Measurements from ENCODE around the gene PPP1R12A. TPM values are rescaled to one million over a fixed set of nuclear protein-coding genes. Genes with fewer than 3 reads are reported as not detected.

Gene PPP1R12A
- total and polyA plus RNA-seq, 5 donors from 2014 or later, result 91.8 to 153 (median 106) TPM

DNA sequence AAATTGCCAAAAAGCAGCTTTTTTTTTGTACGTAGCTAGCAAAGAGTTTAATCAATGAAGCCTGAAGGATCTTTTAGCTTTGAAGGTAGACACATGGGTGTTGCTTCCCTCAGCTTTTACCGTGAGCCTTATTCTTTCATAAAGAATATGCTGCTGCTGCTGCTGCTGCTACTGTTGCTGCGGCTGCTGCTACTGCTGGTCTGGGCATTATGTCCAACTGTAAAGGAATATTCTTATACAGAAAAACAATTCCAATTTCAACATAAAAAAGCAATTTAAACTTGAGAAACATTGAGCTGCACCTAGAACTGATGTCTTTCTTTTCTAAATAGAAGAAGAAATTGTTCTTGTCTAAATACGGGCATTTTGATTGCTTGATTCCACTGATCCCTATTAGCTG is 38.9 kb upstream of the PPP1R12A start:
- Histone ChIP-seq H3K27me3 (ENCODE audit: control insufficient read depth, insufficient read depth, low read length) (peaks cover 3% of the 10 kb centered on the region), H3K4me3 (ENCODE audit: low read depth, low read length) (no peak overlapping the region), H3K27ac (ENCODE audit: insufficient read depth, low read length, poor library complexity, severe bottlenecking) (no peak overlapping the region), H3K36me3 (ENCODE audit: control insufficient read depth, insufficient read depth, low read length) (no peaks in the 10 kb centered on the region), H3K9me3 (ENCODE audit: control insufficient read depth in 2 of 2, low read length in 2 of 2) (no peaks in the 10 kb centered on the region), H3K4me1 (ENCODE audit: control insufficient read depth, insufficient read depth, low read length, poor library complexity, severe bottlenecking) (no peaks in the 10 kb centered on the region)
- Mint-ChIP-seq H3K27ac (no peak overlapping the region), H3K4me1 (no peaks in the 10 kb centered on the region), H3K9me3 (peaks cover 0 to 4% (median 0%) of the 10 kb centered on the region in 7 donors), H3K27me3 (peaks cover 11% of the 10 kb centered on the region), H3K4me3 (no peak overlapping the region), H3K36me3 (no peaks in the 10 kb centered on the region)
- DNase-seq, result no peak
- ATAC-seq (ENCODE audit: low read depth in 2 of 2), result no peak

GRCh38 chr12:79964100-79964627 is 29.3 kb upstream of the PPP1R12A start:
- DNase-seq (no peak), ATAC-seq (ENCODE audit: low read depth in 2 of 2) (no peak)
- H3K27ac ChIP-seq (ENCODE audit: insufficient read depth, low read length, poor library complexity, severe bottlenecking), result no peak overlapping the region
- H3K9me3 ChIP-seq (ENCODE audit: control insufficient read depth in 2 of 2, low read length in 2 of 2), result no peaks in the 10 kb centered on the region
- H3K4me1 ChIP-seq (ENCODE audit: control insufficient read depth, insufficient read depth, low read length, poor library complexity, severe bottlenecking), result no peaks in the 10 kb centered on the region
- peaks cover 9% of the 10 kb centered on the region for H3K27me3 ChIP-seq (ENCODE audit: control insufficient read depth, insufficient read depth, low read length)
- Mint-ChIP-seq H3K27me3 (peaks cover 33% of the 10 kb centered on the region), H3K36me3 (no peaks in the 10 kb centered on the region), H3K4me3 (no peak overlapping the region), H3K9me3 (peaks cover 0 to 5% (median 0%) of the 10 kb centered on the region in 7 donors), H3K27ac (no peak overlapping the region), H3K4me1 (peaks cover 0 to 5% (median 0%) of the 10 kb centered on the region in 4 donors)
- no peak overlapping the region for H3K4me3 ChIP-seq (ENCODE audit: low read depth, low read length)
- H3K36me3 ChIP-seq (ENCODE audit: control insufficient read depth, insufficient read depth, low read length), result no peaks in the 10 kb centered on the region

DNA sequence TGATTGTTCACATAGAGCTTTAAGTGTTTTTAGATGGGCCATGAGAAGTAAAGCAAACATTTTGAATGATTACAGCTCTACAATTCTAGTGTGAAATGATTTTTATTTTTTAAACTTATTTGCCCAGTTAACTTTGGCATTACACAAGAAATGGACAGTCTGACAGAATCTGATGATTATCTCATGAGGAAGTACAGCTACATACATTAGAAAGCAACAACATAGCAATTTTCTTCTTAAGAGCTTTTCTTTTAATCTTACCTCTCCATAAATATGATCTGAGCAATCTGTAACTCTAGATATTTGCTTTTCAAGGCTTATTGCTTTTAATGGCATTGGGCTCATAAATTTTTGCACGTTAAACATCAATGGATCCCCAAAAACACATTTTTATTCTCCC is 26.5 kb upstream of the PPP1R12A start:
- DNase-seq, result no peak
- Mint-ChIP-seq H3K4me3 (no peak overlapping the region), H3K27me3 (peaks cover 22% of the 10 kb centered on the region), H3K9me3 (peaks cover 0 to 5% (median 0%) of the 10 kb centered on the region in 7 donors), H3K4me1 (peaks cover 0 to 5% (median 0%) of the 10 kb centered on the region in 4 donors), H3K36me3 (no peaks in the 10 kb centered on the region), H3K27ac (no peak overlapping the region)
- Histone ChIP-seq H3K27ac (ENCODE audit: insufficient read depth, low read length, poor library complexity, severe bottlenecking) (no peak overlapping the region), H3K27me3 (ENCODE audit: control insufficient read depth, insufficient read depth, low read length) (peaks cover 9% of the 10 kb centered on the region), H3K4me1 (ENCODE audit: control insufficient read depth, insufficient read depth, low read length, poor library complexity, severe bottlenecking) (no peaks in the 10 kb centered on the region), H3K36me3 (ENCODE audit: control insufficient read depth, insufficient read depth, low read length) (no peaks in the 10 kb centered on the region), H3K4me3 (ENCODE audit: low read depth, low read length) (no peak overlapping the region), H3K9me3 (ENCODE audit: control insufficient read depth in 2 of 2, low read length in 2 of 2) (no peaks in the 10 kb centered on the region)
- ATAC-seq (ENCODE audit: low read depth in 2 of 2), result no peak

- H3K36me3 Mint-ChIP-seq, result no peaks in the 10 kb centered on the region
- Histone ChIP-seq H3K27ac (ENCODE audit: insufficient read depth, low read length, poor library complexity, severe bottlenecking) (no peak overlapping the region), H3K9me3 (ENCODE audit: control insufficient read depth in 2 of 2, low read length in 2 of 2) (peaks cover 0 to 9% of the 10 kb centered on the region in 2 experiments), H3K36me3 (ENCODE audit: control insufficient read depth, insufficient read depth, low read length) (no peaks in the 10 kb centered on the region), H3K4me3 (ENCODE audit: low read depth, low read length) (no peak overlapping the region), H3K27me3 (ENCODE audit: control insufficient read depth, insufficient read depth, low read length) (peaks cover 14% of the 10 kb centered on the region), H3K4me1 (ENCODE audit: control insufficient read depth, insufficient read depth, low read length, poor library complexity, severe bottlenecking) (no peaks in the 10 kb centered on the region)
- peaks cover 0 to 9% (median 0%) of the 10 kb centered on the region in 4 donors for H3K4me1 Mint-ChIP-seq
- no peak for ATAC-seq (ENCODE audit: low read depth in 2 of 2)
- peaks cover 22% of the 10 kb centered on the region for H3K27me3 Mint-ChIP-seq
- H3K27ac Mint-ChIP-seq, result no peak overlapping the region
- no peak for DNase-seq
- H3K4me3 Mint-ChIP-seq, result no peak overlapping the region
- peaks cover 2 to 10% (median 7%) of the 10 kb centered on the region in 7 donors for H3K9me3 Mint-ChIP-seq
Observed at GRCh38 chr12:79959484-79959883, 24.6 kb upstream of the PPP1R12A start.

GRCh38 chr12:79956896-79957295 is 22.0 kb upstream of the PPP1R12A start:
- Mint-ChIP-seq H3K4me3 (no peak overlapping the region), H3K27ac (no peak overlapping the region), H3K9me3 (peaks cover 0 to 23% (median 9%) of the 10 kb centered on the region in 7 donors), H3K4me1 (peaks cover 0 to 4% (median under 1%) of the 10 kb centered on the region in 4 donors), H3K36me3 (no peaks in the 10 kb centered on the region), H3K27me3 (peaks cover 29% of the 10 kb centered on the region)
- H3K27ac ChIP-seq (ENCODE audit: insufficient read depth, low read length, poor library complexity, severe bottlenecking), result no peak overlapping the region
- H3K36me3 ChIP-seq (ENCODE audit: control insufficient read depth, insufficient read depth, low read length), result no peaks in the 10 kb centered on the region
- no peak for DNase-seq
- ATAC-seq (ENCODE audit: low read depth in 2 of 2), result no peak
- H3K27me3 ChIP-seq (ENCODE audit: control insufficient read depth, insufficient read depth, low read length), result peaks cover 11% of the 10 kb centered on the region
- peaks cover 0 to 9% of the 10 kb centered on the region in 2 experiments for H3K9me3 ChIP-seq (ENCODE audit: control insufficient read depth in 2 of 2, low read length in 2 of 2)
- H3K4me1 ChIP-seq (ENCODE audit: control insufficient read depth, insufficient read depth, low read length, poor library complexity, severe bottlenecking), result no peaks in the 10 kb centered on the region
- H3K4me3 ChIP-seq (ENCODE audit: low read depth, low read length), result no peak overlapping the region

- no peak overlapping the region for H3K27ac ChIP-seq (ENCODE audit: insufficient read depth, low read length, poor library complexity, severe bottlenecking)
- Mint-ChIP-seq H3K27me3 (peaks cover 29% of the 10 kb centered on the region), H3K4me3 (no peak overlapping the region), H3K36me3 (no peaks in the 10 kb centered on the region), H3K4me1 (peaks cover 0 to 4% (median under 1%) of the 10 kb centered on the region in 4 donors), H3K27ac (no peak overlapping the region), H3K9me3 (peaks cover 0 to 23% (median 9%) of the 10 kb centered on the region in 7 donors)
- no peak overlapping the region for H3K4me3 ChIP-seq (ENCODE audit: low read depth, low read length)
- peaks cover 0 to 9% of the 10 kb centered on the region in 2 experiments for H3K9me3 ChIP-seq (ENCODE audit: control insufficient read depth in 2 of 2, low read length in 2 of 2)
- DNase-seq (no peak), ATAC-seq (ENCODE audit: low read depth in 2 of 2) (no peak)
- no peaks in the 10 kb centered on the region for H3K4me1 ChIP-seq (ENCODE audit: control insufficient read depth, insufficient read depth, low read length, poor library complexity, severe bottlenecking)
- H3K36me3 ChIP-seq (ENCODE audit: control insufficient read depth, insufficient read depth, low read length), result no peaks in the 10 kb centered on the region
- H3K27me3 ChIP-seq (ENCODE audit: control insufficient read depth, insufficient read depth, low read length), result peaks cover 11% of the 10 kb centered on the region
Observed at GRCh38 chr12:79955561-79955960, 20.7 kb upstream of the PPP1R12A start.

- Mint-ChIP-seq H3K9me3 (peaks cover 0 to 23% (median 10%) of the 10 kb centered on the region in 7 donors), H3K27me3 (peaks cover 22% of the 10 kb centered on the region), H3K36me3 (no peaks in the 10 kb centered on the region), H3K4me1 (peaks cover 0 to 4% (median under 1%) of the 10 kb centered on the region in 4 donors), H3K27ac (no peak overlapping the region), H3K4me3 (no peak overlapping the region)
- peaks cover 6% of the 10 kb centered on the region for H3K27me3 ChIP-seq (ENCODE audit: control insufficient read depth, insufficient read depth, low read length)
- no peak overlapping the region for H3K4me3 ChIP-seq (ENCODE audit: low read depth, low read length)
- no peaks in the 10 kb centered on the region for H3K4me1 ChIP-seq (ENCODE audit: control insufficient read depth, insufficient read depth, low read length, poor library complexity, severe bottlenecking)
- DNase-seq, result no peak
- ATAC-seq (ENCODE audit: low read depth in 2 of 2), result no peak
- no peaks in the 10 kb centered on the region for H3K36me3 ChIP-seq (ENCODE audit: control insufficient read depth, insufficient read depth, low read length)
- H3K27ac ChIP-seq (ENCODE audit: insufficient read depth, low read length, poor library complexity, severe bottlenecking), result no peak overlapping the region
- H3K9me3 ChIP-seq (ENCODE audit: control insufficient read depth in 2 of 2, low read length in 2 of 2), result peaks cover 0 to 9% of the 10 kb centered on the region in 2 experiments
Observed at GRCh38 chr12:79954037-79954610, 19.2 kb upstream of the PPP1R12A start.

GRCh38 chr12:79949098-79949497 is 14.2 kb upstream of the PPP1R12A start:
- Mint-ChIP-seq H3K4me3 (no peak overlapping the region), H3K9me3 (peaks cover 0 to 9% (median 3%) of the 10 kb centered on the region in 7 donors), H3K27me3 (peaks cover 14% of the 10 kb centered on the region), H3K27ac (no peak overlapping the region), H3K4me1 (peaks cover 0 to 1% (median 0%) of the 10 kb centered on the region in 4 donors), H3K36me3 (no peaks in the 10 kb centered on the region)
- Histone ChIP-seq H3K4me3 (ENCODE audit: low read depth, low read length) (no peak overlapping the region), H3K9me3 (ENCODE audit: control insufficient read depth in 2 of 2, low read length in 2 of 2) (no peaks in the 10 kb centered on the region), H3K27ac (ENCODE audit: insufficient read depth, low read length, poor library complexity, severe bottlenecking) (no peak overlapping the region), H3K36me3 (ENCODE audit: control insufficient read depth, insufficient read depth, low read length) (no peaks in the 10 kb centered on the region), H3K4me1 (ENCODE audit: control insufficient read depth, insufficient read depth, low read length, poor library complexity, severe bottlenecking) (no peaks in the 10 kb centered on the region), H3K27me3 (ENCODE audit: control insufficient read depth, insufficient read depth, low read length) (peaks cover 4% of the 10 kb centered on the region)
- ATAC-seq (ENCODE audit: low read depth in 2 of 2), result no peak
- no peak for DNase-seq

All from CD4-positive, CD25-positive, alpha-beta regulatory T cell (primary cell).